Inferior parietal cortex (tissue), 1 donor: ENCODE measurements around the gene ZNF407.

Experiments
- DNase-seq: peaks from one replicate; pipeline ENCODE4 v3.0.0-alpha.2; 2016; ENCODE audit errors: extremely low spot score

The ZNF407 gene

DNA sequence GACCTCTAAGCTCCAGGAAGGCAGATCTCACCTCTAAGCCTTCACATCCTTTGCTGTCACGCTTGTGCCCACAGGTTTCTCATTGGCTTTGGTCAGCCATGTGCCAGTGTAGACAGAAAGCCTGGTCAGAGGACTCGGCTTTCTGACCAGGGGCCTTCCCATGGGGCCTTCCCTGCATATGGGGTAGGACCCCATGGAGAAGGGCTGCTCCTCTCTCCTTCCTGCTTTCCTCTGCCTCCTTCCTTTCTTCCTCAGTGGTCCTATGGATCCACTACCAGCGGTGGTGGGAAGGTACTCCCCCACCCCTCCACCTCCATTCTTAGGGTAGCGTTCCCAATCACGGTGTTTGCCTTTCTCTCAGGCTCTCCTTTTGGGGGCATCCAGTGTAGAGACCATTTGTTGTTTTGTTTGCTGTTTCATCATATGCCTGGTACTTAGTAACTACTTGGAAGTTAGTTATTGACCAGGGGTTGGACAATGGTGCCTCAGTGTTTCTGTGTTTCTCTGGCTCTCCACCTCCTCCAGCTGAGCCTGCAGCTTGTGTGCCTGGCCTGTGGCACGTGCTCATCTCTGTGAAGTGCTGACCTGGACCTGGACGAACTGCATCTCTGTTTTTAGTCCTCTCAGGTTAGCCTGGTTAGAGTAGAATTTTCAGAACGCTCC is 71.6 kb downstream of the ZNF407 start:
- no peak for DNase-seq

DNA sequence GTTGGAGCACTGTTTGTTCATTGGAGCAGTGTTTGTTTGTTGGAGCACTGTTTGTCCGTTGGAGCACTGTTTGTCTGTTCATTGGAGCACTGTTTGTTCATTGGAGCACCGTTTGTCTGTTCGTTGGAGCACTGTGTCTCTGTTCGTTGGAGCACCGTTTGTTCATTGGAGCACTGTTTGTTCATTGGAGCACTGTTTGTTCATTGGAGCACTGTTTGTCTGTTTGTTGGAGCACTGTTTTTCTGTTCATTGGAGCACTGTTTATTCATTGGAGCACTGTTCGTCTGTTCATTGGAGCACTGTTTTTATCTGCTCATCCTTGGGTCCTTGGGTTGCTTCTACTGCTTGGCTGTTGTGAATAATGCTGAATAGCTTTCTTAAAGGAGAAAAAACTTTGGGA is 74.7 kb downstream of the ZNF407 start:
- no peak for DNase-seq

DNA sequence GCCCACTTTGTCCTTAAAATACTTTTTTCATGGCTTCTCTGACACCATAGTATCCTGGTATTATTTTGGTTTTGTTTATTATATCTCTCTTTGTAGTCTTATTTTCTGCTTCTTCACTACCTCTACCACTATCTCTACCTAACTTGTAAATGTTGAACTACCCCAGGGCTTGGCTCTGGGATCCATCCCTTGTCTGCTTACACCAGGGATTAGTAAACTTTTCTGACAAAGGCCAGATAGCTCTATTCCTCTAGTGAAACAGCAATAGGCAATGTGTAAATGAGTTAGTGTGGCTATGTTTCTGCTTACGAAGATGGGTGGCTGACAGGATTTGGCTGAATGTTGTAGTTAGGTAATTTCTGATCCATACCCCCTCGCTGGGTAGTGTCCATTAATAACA is 76.8 kb downstream of the ZNF407 start:
- DNase-seq: no peak

DNA sequence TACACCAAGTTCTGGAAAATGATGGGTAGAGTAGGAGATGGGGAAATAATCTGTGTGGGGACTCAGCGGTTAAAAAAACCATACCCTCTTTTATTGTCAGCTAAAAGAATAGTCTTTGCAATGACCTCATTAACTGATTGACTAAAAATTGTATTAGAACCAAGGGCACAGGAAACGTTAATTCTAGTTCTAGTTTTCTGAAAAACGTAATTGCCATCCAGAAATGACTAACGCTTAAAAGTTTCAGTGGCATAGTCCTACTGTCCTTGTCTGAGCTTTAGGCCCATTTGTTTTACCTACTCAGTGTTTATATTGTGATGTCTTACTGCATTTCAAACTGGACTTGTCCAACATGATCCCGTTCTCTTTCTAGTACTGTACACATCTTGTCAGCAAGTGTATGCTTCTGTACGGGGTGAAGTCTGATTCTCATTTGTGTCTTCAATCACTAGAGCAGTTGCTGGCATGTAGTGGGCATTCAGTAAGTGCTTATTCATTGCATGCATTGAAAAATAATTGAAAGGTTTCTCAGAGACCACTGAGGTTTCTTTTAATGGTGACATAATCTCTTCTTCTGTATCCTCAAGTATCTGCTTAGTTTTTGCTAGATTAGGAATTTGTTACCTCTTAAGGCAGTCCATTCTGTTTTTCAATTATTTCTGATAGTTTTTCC is 81.5 kb downstream of the ZNF407 start:
- DNase-seq: no peak

DNA sequence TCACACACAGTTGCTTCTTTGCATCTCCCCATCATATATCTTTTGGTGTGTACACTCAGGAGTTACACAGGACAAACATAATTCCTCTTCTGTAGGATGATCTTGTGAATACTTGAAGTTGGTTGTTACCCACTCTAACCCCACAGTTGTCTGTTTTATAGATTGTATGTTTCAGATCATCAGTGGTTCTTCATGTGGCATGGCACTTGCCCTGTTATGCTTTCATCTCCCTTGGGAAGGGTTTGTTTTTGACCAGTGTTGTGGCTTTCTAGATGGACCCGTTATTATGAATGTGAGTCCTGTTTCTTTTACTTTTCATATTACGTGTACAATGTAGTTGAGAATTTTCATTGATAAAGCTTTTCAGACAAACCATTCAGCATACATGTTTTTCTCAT is 82.0 kb downstream of the ZNF407 start:
- no peak for DNase-seq

DNA sequence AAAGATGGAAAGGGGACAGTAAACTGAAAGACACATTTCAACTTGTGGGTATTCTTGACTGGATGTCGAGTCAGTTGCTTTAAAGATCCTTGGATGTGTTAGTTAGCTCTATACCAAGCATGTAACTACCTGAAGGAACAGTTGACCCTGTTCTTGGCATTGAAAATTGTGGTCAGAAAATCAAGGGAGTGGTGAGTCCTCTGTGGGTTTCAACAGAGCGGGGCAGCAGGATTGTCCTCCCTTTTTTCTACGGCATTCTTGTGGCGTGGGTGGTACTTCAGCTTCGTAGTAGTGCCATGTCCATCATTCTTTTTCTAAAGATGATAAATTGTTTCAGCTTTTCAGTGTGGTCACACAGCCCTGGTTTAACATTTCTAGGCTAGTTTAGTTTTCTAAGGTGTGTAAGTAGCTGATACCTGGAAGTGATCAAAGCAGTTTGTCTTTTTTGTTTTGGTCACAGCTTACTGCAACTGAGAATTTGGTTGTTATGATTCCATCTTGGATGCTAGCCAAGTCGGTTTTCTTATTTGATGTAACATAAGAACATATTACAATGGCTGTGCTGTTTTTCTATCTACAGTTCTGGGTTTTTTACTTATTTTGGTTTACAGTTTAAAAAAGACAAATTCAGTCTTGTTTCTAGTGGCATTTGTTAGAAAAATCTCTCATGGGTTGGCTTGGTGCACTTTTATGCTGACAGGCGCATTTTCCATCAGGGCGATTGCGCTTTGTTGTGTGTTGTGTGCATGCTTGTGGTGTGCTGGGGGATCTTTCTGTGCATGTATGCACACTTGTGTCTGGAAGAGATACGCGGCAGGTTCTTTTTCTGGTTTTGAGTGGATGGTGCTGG is 84.7 kb downstream of the ZNF407 start:
- DNase-seq: peak; percentile 20

DNA sequence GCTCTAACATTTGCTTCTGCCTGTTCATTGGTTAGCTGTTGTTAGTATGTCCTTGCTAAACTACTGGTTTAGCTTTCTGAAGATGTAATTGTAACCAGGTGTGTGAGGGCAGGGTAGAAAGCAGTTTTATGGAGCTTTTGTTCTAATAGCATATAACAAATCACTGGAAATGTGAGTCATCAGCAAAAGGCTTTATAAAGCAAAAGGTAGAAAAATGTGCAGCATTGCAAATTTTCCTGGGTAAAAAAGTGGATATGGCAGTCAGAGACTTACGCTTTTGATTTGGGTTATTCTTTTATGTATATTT is 85.3 kb downstream of the ZNF407 start:
- DNase-seq: peak; percentile 7

DNA sequence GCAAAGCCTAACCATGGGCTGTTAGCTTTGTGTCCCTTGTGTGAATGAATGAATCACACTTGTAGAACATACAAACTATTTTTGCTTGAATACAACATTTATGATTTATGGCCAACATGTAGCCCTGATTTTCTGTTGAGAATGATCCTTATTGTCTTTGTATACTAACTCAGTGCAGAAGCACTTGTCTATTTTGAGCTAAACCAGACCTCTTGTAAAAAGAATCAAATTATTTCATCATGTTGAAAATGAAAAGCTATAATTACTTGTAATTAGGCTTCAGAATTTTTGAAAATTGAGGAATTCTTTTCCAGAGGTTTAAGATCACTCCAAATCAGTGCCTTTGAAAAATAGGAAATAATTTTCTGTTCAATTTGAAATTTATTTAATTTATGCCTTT is 85.9 kb downstream of the ZNF407 start:
- peak; percentile 9 for DNase-seq

DNA sequence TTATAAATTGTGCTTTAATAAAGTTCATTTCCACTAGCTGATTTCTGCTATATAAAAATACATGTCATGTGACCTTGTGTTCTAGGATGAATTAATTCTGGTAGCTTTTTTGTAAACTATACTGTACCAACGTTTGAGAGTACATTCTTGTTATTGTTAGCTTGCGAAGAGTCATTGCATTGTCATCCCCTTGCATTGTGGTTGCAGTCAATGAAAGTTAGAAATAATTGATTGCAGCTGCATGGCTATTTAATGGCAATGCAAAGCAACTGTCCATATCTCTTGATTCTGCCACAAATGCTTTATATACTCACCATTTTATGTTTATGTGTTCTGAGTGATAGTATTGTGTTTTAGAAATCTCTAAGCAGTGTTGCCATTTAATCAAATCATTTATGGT is 91.6 kb downstream of the ZNF407 start:
- no peak for DNase-seq

DNA sequence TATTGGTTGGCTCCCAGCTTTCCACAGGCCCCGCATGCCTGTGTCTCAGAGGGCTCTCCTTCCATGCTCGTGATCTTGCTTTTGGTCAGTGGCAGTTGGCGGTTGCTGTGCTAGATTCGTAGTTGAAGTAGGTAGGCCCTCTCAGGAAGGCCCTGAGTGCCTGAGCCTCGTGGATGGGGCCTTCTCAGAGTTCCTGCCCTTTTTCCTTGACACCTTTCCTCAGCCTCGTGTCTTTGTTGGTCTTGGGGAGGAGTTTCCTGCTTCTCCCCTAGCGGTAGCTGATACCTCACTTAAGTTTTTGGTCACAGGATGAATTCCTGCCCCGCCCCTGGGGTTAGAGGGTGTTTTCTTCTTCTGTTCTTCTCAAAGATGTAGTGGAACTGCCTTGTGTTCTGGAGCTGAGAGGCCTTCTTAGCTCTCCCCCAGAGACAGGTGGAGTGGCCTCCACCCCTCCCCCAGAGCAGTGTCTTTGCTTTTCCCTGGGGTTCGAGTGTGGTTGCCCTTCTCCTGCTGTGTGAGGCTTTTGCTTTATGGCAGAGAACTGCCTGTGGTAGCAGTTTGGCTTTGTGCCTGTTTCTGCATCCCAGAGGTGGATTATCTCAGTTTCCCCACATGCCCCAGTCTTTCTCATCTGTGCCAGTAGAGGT is 94.8 kb downstream of the ZNF407 start:
- DNase-seq: no peak

DNA sequence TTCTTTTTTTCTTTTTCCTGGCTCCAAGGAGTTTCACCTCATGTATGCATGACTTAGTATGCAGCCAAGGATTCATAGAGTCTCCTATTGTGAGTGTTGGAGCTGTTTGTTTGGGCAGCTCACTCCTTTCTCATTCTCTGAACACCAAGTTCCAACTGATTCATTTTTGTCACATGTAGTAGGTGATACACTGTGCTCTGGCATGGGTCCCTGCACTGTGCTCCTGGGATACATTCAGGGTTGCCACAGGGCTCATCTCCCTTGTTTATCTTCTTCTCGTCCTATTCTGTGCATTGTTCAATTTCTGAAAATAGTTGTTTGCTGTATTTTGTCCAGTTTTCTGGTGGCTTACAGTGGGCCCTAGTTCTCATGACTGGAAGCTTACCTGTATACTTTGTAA is 96.8 kb downstream of the ZNF407 start:
- no peak for DNase-seq

DNA sequence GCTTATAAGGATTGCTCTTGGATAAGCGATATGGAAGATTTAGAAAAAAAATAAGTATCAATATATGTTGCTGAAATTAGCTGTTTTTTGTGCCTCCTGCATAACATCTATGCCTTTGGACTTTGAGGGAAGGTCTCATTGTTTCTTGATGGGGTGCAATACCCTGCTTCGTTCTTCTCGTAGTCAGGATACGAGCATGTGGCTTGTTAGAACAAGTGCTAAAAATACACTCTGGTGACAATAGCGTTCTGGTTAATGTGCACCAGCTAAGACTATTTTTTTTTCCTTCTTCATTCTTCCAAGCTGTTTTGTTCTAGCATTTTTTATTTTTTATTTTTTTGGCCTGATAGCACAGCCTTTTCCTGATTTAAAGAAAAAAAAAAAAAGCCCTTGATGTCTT is 97.5 kb downstream of the ZNF407 start:
- DNase-seq: no peak

DNA sequence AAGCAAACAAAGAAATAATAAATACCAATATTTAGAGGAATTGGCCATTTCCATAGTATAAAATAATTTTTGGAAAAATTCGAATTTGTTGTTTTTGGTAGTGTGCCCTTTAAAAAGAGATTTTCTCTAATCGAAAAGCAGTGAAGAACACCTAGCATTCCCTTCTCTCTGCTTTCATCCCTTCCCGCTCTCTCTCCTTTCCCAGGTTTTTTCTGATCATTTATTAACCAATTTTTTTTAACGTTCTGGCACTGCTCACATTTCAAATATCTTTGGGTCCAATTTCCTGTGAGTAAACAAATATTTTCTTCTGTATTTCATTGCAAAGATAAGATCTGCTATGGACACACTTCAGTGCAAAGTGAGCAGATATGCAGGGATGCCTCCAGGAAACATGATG is 101.2 kb downstream of the ZNF407 start:
- no peak for DNase-seq

DNA sequence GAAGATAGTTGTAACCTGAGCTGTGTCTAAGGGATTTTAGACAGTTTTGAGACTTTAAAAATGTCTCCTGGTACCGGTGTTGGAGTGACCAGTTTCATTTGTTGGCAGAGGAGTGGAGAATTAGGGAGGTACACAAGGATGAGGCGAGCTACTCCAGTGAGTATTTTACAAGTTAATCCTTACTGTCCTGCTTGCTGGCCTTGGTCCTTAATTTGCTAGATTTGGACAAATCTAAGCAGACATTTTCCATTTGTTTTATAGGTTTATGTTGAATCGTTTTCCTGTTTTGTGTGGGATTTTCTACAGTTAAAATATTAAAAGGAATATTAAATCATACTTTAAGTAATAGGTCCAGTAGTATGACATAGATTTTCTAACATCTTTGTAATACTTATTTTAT is 101.8 kb downstream of the ZNF407 start:
- no peak for DNase-seq

DNA sequence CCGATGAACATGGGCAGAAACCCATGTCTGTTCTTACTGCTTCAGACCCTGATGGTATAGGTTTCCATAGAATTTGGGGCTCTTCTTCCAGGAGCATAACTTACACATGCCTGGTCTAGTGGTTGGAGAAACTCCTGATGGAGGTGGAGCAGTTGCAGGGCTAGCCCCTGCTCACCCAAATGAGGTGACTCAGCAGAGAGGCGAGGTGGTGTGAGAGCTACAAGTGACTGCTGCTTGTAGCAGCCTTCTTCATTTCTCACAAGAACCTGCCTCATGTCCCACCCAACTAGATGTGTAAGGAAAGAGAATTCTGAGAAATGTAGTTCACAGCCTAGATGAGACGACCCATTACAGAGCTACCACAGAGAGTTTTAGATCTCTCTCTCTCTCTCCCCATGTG is 105.3 kb downstream of the ZNF407 start:
- no peak for DNase-seq

DNA sequence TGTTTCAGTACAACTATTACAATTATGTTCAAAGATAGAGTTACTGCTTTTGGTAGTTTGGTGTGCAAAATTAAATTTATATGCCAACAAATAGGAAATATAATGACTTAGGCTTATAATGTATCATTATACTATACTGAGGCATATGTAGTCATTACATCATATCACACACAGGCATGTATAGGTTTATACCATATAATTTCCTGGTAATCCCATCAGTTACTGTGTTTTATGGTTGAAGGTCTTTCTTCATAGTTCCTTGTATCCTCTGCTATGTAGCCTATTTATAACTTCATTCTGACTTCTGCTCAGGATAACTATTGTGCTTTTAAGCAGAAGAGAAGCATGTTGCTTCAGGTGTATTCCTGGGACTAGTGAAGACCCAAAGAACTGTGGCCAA is 110.5 kb downstream of the ZNF407 start:
- DNase-seq: no peak

DNA sequence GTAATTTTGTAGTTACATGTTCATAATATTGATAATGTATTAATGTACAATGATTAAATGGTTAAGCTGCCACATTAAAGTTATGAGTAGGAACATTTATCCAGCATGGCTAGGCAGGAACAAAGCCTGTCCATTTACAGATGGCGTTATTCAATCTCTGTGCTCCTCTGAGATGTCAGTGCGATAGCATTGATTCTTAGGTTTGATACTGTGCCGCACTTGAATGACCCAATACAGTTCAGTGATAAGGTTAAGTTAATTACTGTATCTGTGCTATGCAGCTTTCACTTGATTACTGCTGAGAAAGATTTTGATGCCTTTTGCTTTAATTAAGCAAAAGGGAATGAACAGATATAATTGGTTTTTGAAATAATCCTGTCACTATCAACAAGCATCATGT is 111.8 kb downstream of the ZNF407 start:
- DNase-seq: no peak

DNA sequence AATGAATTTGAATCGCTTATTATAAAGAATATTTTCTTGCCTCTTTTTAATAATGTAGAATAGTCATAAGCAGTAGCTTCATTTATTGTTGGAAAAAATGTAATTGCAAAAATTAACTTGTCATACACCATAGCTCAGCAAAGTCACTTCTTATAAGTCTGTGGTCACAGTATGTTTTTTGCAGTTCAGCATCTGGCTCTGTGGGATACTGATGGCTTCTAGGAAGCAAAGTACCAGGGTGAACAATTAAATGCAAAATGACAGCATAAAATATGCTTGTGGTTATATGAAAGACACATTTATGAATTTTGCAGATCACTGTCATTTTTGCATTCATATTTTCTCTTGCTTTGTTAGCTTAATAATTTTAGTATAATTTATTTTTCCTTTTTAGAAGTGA is 116.5 kb downstream of the ZNF407 start:
- no peak for DNase-seq

DNA sequence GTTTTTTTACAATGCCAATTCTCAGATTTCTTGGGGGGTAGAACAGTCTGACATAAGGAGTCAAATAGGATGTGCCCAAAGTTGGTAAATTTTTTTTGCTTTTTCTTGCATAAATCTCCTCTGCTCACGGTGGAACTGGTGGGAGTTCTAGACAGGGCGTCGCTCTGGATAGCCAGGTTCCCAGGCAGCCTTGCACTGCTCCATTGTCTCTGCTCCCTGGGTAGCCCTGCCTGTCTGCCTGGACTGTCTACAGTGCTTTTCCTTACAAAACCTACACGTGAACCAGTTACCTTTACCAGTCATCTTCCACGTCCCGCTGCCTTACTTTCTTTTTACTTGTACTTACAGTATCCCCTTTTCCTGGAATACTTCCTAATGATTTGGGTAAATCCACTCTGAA is 117.1 kb downstream of the ZNF407 start:
- DNase-seq: no peak

DNA sequence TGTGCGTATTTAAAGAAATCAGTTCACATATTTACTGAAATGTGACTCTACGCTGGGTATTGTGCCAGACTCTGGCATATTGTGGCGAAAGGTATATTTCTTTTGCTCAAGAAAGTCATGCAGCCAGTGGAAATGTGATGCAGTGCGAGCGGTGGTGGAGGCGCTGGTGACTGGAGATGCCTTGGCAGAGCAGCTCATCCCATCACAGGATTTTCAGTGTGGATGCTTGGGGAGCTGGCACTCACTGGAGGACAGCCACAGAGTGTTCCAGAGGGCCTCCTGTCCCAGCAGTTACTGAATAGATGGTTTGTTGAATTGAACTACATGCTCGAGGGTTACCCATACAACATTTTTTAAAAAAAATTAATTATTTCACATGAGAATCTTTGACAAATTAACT is 117.6 kb downstream of the ZNF407 start:
- peak; percentile 13 for DNase-seq

DNA sequence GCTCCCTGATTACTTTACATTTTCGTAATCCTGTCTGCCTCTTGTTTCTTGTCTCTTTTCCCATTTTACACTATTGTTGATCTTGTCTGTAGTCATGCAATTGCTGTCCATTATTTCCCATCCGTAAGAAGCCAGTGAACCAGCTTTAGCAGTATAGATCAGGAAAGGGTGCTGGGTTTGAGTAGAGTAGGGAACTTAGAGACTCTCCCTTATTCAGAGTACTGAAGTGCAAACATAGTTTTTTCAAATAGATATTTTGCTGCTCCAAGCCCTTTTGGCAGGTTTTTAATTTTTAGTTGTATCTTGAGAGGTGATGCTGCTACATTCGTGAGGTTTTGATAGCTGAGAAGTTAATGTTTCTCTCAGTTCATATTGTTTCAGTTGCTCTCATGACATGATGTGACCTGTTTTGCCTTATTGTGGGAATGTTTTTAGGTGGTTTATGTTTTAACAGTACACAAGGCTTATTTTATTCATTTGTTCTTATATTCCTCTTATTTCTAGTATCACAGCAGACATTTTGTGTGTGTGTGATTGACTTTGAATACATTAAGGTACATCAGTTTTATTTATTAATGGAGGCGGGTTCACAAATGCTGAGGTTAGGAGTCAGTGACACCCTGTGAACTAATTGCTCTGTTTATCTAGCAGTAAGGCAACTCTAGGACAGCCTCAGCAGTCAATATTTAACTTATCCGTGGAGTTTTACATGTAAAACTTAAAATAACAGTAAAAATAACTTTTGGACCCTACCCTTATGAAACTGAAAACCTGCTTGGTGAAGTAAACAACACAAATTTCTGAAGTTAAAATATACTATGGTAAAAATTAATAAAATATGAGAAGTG is 118.4 kb downstream of the ZNF407 start:
- DNase-seq: no peak

DNA sequence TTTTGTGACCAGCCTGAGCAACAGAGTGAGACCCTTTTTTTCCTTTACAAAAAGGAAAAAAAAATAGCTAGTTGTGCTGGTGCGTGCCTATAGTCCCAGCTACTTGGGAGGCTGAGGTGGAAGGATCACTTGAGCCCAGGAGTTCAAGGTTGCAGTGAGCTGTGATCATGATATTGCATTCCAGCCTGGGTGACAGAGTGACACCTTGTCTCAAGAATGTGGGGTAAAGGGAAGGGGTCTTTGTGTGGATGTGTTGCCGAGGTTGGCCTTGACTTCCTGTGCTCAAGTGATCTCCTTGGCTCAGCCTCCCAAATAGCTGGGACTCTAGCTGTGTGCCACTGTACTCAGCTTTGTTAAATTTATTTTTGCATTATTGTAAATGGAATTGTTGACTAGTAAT is 120.6 kb downstream of the ZNF407 start:
- DNase-seq: no peak
